OCI-LY3 (cell line): Measurements from ENCODE around the gene C1QTNF3.
"Not testable (repeated sequence)": the region's sequence is repeated elsewhere in the genome, so short reads cannot be mapped to it uniquely, and the experiment has no call there.

Experiments used
- H2AFZ ChIP-seq: fragments of 200-600, 300-600 bp; shearing (Covaris generic); 2 replicates; pipeline ENCODE4 v1.6.0; 2014; ENCODE audit warnings: antibody characterized with exemption, low read depth, low read length
- H3K27ac ChIP-seq: fragments of 200-600, 300-600 bp; sonication (generic); 2 replicates; pipeline ENCODE4 v1.5.1; 2014; ENCODE audit warnings: mild to moderate bottlenecking, low read length, moderate library complexity, mixed read lengths
- H3K27me3 ChIP-seq: fragments of 200-600, 300-600 bp; sonication (generic); 2 replicates; pipeline ENCODE4 v1.6.1; 2014; ENCODE audit warnings: low read depth, low read length, mixed read lengths
- H3K36me3 ChIP-seq: fragments of 200-600, 300-600 bp; sonication (generic); replicated peaks from 2 replicates; pipeline ENCODE3; 2014; ENCODE audit warnings: low read depth, low read length, mixed read lengths
- H3K4me1 ChIP-seq: fragments of 300-600, 200-600 bp; sonication (generic); 2 replicates; pipeline ENCODE4 v1.6.1; 2014; ENCODE audit warnings: low read length, mixed read lengths
- H3K4me2 ChIP-seq: fragments of 200-600, 300-600 bp; sonication (generic); 2 replicates; pipeline ENCODE4 v1.6.1; 2014; ENCODE audit warnings: low read length, mixed read lengths
- H3K4me3 ChIP-seq: fragments of 300-600, 200-600 bp; sonication (generic); 2 replicates; pipeline ENCODE4 v1.5.1; 2014; ENCODE audit warnings: antibody characterized with exemption, mild to moderate bottlenecking, low read length, moderate library complexity
- H3K79me2 ChIP-seq: fragments of 300-600, 200-600 bp; shearing (Covaris generic); 2 replicates; pipeline ENCODE4 v1.6.1; 2014; ENCODE audit warnings: mild to moderate bottlenecking, low read length, mixed read lengths
- H3K9ac ChIP-seq: fragments of 300-600, 200-600 bp; shearing (Covaris generic); 2 replicates; pipeline ENCODE4 v1.6.0; 2014; ENCODE audit warnings: mild to moderate bottlenecking, low read length, moderate library complexity
- H3K9me3 ChIP-seq: fragments of 200-600, 300-600 bp; shearing (Covaris generic); 2 replicates; pipeline ENCODE4 v1.6.1; 2014; ENCODE audit warnings: low read length, mixed read lengths; ENCODE audit not compliant: insufficient read depth
- H4K20me1 ChIP-seq: fragments of 200-600, 300-600 bp; sonication (generic); 2 replicates; pipeline ENCODE4 v1.6.1; 2016; ENCODE audit warnings: low read length, mixed read lengths; ENCODE audit not compliant: insufficient read depth
- CTCF ChIP-seq: fragments of 200-600, 300-600 bp; sonication (generic); IDR thresholded peaks from 2 replicates; pipeline ENCODE4 v1.5.1; 2014; ENCODE audit warnings: antibody characterized with exemption, low read length, low read depth
- EZH2phosphoT487 ChIP-seq: fragments of 200-600 bp; shearing (Covaris generic); IDR thresholded peaks from 2 replicates; pipeline ENCODE4 v1.6.1; 2018; ENCODE audit warnings: antibody characterized with exemption, mixed run types, low read depth

Gene C1QTNF3

GRCh38 chr5:34012791-34013190, 30.2 kb downstream of the C1QTNF3 start:
- no peak overlapping the region for H3K9ac ChIP-seq
- no peaks in the 10 kb centered on the region for H3K36me3 ChIP-seq
- H3K4me3 ChIP-seq, result no peak overlapping the region
- no peak for TF ChIP-seq CTCF
- TF ChIP-seq EZH2phosphoT487, result no peak
- no peaks in the 10 kb centered on the region for H3K79me2 ChIP-seq
- H3K9me3 ChIP-seq, result no peaks in the 10 kb centered on the region
- peaks cover 6% of the 10 kb centered on the region; the same call in 1 of the 2 replicates for H3K4me1 ChIP-seq
- no peak overlapping the region for H3K4me2 ChIP-seq
- H4K20me1 ChIP-seq, result no peaks in the 10 kb centered on the region
- no peak overlapping the region for H3K27ac ChIP-seq
- no peaks in the 10 kb centered on the region for H3K27me3 ChIP-seq
- no peak overlapping the region for H2AFZ ChIP-seq

GRCh38 chr5:34011536-34011935, 31.5 kb downstream of the C1QTNF3 start:
- H3K36me3 ChIP-seq, result no peaks in the 10 kb centered on the region
- H3K4me2 ChIP-seq, result no peak overlapping the region
- no peak overlapping the region for H3K27ac ChIP-seq
- H3K4me1 ChIP-seq, result peaks cover 11% of the 10 kb centered on the region; the same call in 1 of the 2 replicates
- TF ChIP-seq EZH2phosphoT487 (no peak), CTCF (no peak)
- H3K9me3 ChIP-seq, result no peaks in the 10 kb centered on the region
- H3K79me2 ChIP-seq, result no peaks in the 10 kb centered on the region
- H3K27me3 ChIP-seq, result no peaks in the 10 kb centered on the region
- H4K20me1 ChIP-seq, result no peaks in the 10 kb centered on the region
- no peak overlapping the region for H3K4me3 ChIP-seq
- H3K9ac ChIP-seq, result no peak overlapping the region
- no peak overlapping the region for H2AFZ ChIP-seq

- not testable (repeated sequence) for H3K27me3 ChIP-seq, H3K4me3 ChIP-seq, H3K4me2 ChIP-seq, H4K20me1 ChIP-seq, H3K9me3 ChIP-seq, H3K36me3 ChIP-seq, H3K27ac ChIP-seq, H3K9ac ChIP-seq, H3K79me2 ChIP-seq, H2AFZ ChIP-seq
- peaks cover 11% of the 10 kb centered on the region; the same call in 1 of the 2 replicates for H3K4me1 ChIP-seq
These were observed 32.9 kb downstream of the C1QTNF3 start for GRCh38 chr5:34010146-34010545.

- H3K4me1 ChIP-seq, result peaks cover 11% of the 10 kb centered on the region; the same call in 1 of the 2 replicates
- H3K79me2 ChIP-seq, result no peaks in the 10 kb centered on the region
- no peak overlapping the region for H3K4me2 ChIP-seq
- H3K27ac ChIP-seq, result no peak overlapping the region
- no peaks in the 10 kb centered on the region for H3K36me3 ChIP-seq
- H3K4me3 ChIP-seq, result no peak overlapping the region
- TF ChIP-seq EZH2phosphoT487 (no peak), CTCF (no peak)
- no peaks in the 10 kb centered on the region for H3K9me3 ChIP-seq
- no peak overlapping the region for H3K9ac ChIP-seq
- H4K20me1 ChIP-seq, result no peaks in the 10 kb centered on the region
- H2AFZ ChIP-seq, result no peak overlapping the region
- no peaks in the 10 kb centered on the region for H3K27me3 ChIP-seq
These were observed 33.4 kb downstream of the C1QTNF3 start for GRCh38 chr5:34009610-34010009.

GRCh38 chr5:34008802-34009201, 34.2 kb downstream of the C1QTNF3 start:
- Histone ChIP-seq H2AFZ (peak overlapping the region; percentile 99), H3K9ac (peak overlapping the region; percentile 86), H3K27me3 (no peaks in the 10 kb centered on the region), H3K4me3 (peak overlapping the region; percentile 96), H3K27ac (no peak overlapping the region), H3K79me2 (no peaks in the 10 kb centered on the region), H3K4me1 (peaks cover 11% of the 10 kb centered on the region; the same call in 1 of the 2 replicates), H3K36me3 (no peaks in the 10 kb centered on the region), H3K9me3 (no peaks in the 10 kb centered on the region), H3K4me2 (peak overlapping the region; percentile 83), H4K20me1 (no peaks in the 10 kb centered on the region)
- TF ChIP-seq CTCF (no peak), EZH2phosphoT487 (no peak)
